Measurements from ENCODE around the gene KY. TPM values are rescaled to one million over a fixed set of nuclear protein-coding genes. Genes with fewer than 3 reads are reported as not detected.
A peak's percentile ranks its signal among the peaks of the same experiment; 100 is the strongest.

The KY gene
- total and polyA plus RNA-seq, 9 donors, result 34.2 to 81.8 (median 51.1) TPM

- 82% methylated on average over 3 of the region's 5 CpGs for WGBS (ENCODE audit: insufficient coverage)
- DNase-seq, result no peak
- H3K36me3 ChIP-seq (ENCODE audit: control insufficient read depth, insufficient read depth, low read length), result no peaks in the 10 kb centered on the region
- H3K4me1 ChIP-seq (ENCODE audit: control insufficient read depth, insufficient read depth, low read length), result peaks cover 37% of the 10 kb centered on the region
- no peaks in the 10 kb centered on the region for H3K9me3 ChIP-seq (replicated peaks; ENCODE audit: control insufficient read depth, low read depth, low read length)
- no peaks in the 10 kb centered on the region for H3K27me3 ChIP-seq (ENCODE audit: control insufficient read depth, insufficient read depth, low read length)
- H3K4me3 ChIP-seq (ENCODE audit: low read length), result no peak overlapping the region
- H3K27ac ChIP-seq (ENCODE audit: low read length), result no peak overlapping the region
Observed at GRCh38 chr3:134660046-134660441, 9.2 kb upstream of the KY start.

- Histone ChIP-seq H3K4me1 (ENCODE audit: control insufficient read depth, insufficient read depth, low read length) (peaks cover 32% of the 10 kb centered on the region), H3K27me3 (ENCODE audit: control insufficient read depth, insufficient read depth, low read length) (no peaks in the 10 kb centered on the region), H3K9me3 (replicated peaks; ENCODE audit: control insufficient read depth, low read depth, low read length) (no peaks in the 10 kb centered on the region), H3K36me3 (ENCODE audit: control insufficient read depth, insufficient read depth, low read length) (no peaks in the 10 kb centered on the region), H3K27ac (ENCODE audit: low read length) (no peak overlapping the region), H3K4me3 (ENCODE audit: low read length) (no peak overlapping the region)
- 60% methylated on average over 9 of the region's 15 CpGs for WGBS (ENCODE audit: insufficient coverage)
- DNase-seq, result no peak
Observed at GRCh38 chr3:134659391-134660045, 8.7 kb upstream of the KY start.

GRCh38 chr3:134658555-134658954 lies 7.7 kb upstream of the KY start:
- no peak overlapping the region for H3K4me3 ChIP-seq (ENCODE audit: low read length)
- H3K36me3 ChIP-seq (ENCODE audit: control insufficient read depth, insufficient read depth, low read length), result no peaks in the 10 kb centered on the region
- no peak for DNase-seq
- no peak overlapping the region for H3K27ac ChIP-seq (ENCODE audit: low read length)
- H3K9me3 ChIP-seq (replicated peaks; ENCODE audit: control insufficient read depth, low read depth, low read length), result no peaks in the 10 kb centered on the region
- H3K27me3 ChIP-seq (ENCODE audit: control insufficient read depth, insufficient read depth, low read length), result no peaks in the 10 kb centered on the region
- 77% methylated on average over 3 of the region's 5 CpGs for WGBS (ENCODE audit: insufficient coverage)
- peaks cover 23% of the 10 kb centered on the region for H3K4me1 ChIP-seq (ENCODE audit: control insufficient read depth, insufficient read depth, low read length)

- DNase-seq, result no peak
- Histone ChIP-seq H3K4me3 (ENCODE audit: low read length) (no peak overlapping the region), H3K4me1 (ENCODE audit: control insufficient read depth, insufficient read depth, low read length) (peaks cover 21% of the 10 kb centered on the region), H3K9me3 (replicated peaks; ENCODE audit: control insufficient read depth, low read depth, low read length) (no peaks in the 10 kb centered on the region), H3K27ac (ENCODE audit: low read length) (no peak overlapping the region), H3K36me3 (ENCODE audit: control insufficient read depth, insufficient read depth, low read length) (no peaks in the 10 kb centered on the region), H3K27me3 (ENCODE audit: control insufficient read depth, insufficient read depth, low read length) (peaks cover 7% of the 10 kb centered on the region)
- WGBS (ENCODE audit: insufficient coverage), result 73% methylated on average over 5 of the region's 7 CpGs
Observed at GRCh38 chr3:134656211-134656800, 5.5 kb upstream of the KY start.

- Histone ChIP-seq H3K27me3 (ENCODE audit: control insufficient read depth, insufficient read depth, low read length) (peaks cover 13% of the 10 kb centered on the region), H3K4me3 (ENCODE audit: low read length) (no peak overlapping the region), H3K9me3 (replicated peaks; ENCODE audit: control insufficient read depth, low read depth, low read length) (no peaks in the 10 kb centered on the region), H3K4me1 (ENCODE audit: control insufficient read depth, insufficient read depth, low read length) (peaks cover 24% of the 10 kb centered on the region), H3K27ac (ENCODE audit: low read length) (no peak overlapping the region), H3K36me3 (ENCODE audit: control insufficient read depth, insufficient read depth, low read length) (no peaks in the 10 kb centered on the region)
- DNase-seq, result no peak
- 91% methylated on average over 4 of the region's 4 CpGs for WGBS (ENCODE audit: insufficient coverage)
Observed at GRCh38 chr3:134655706-134656105, 4.9 kb upstream of the KY start.

GRCh38 chr3:134654031-134654430 lies 3.2 kb upstream of the KY start:
- no peak overlapping the region for H3K27ac ChIP-seq (ENCODE audit: low read length)
- H3K27me3 ChIP-seq (ENCODE audit: control insufficient read depth, insufficient read depth, low read length), result peaks cover 25% of the 10 kb centered on the region
- WGBS (ENCODE audit: insufficient coverage), result no CpG with 5 or more reads among the region's 1 CpG
- H3K4me3 ChIP-seq (ENCODE audit: low read length), result no peak overlapping the region
- H3K4me1 ChIP-seq (ENCODE audit: control insufficient read depth, insufficient read depth, low read length), result peaks cover 25% of the 10 kb centered on the region
- no peaks in the 10 kb centered on the region for H3K9me3 ChIP-seq (replicated peaks; ENCODE audit: control insufficient read depth, low read depth, low read length)
- DNase-seq, result no peak
- no peaks in the 10 kb centered on the region for H3K36me3 ChIP-seq (ENCODE audit: control insufficient read depth, insufficient read depth, low read length)

DNA sequence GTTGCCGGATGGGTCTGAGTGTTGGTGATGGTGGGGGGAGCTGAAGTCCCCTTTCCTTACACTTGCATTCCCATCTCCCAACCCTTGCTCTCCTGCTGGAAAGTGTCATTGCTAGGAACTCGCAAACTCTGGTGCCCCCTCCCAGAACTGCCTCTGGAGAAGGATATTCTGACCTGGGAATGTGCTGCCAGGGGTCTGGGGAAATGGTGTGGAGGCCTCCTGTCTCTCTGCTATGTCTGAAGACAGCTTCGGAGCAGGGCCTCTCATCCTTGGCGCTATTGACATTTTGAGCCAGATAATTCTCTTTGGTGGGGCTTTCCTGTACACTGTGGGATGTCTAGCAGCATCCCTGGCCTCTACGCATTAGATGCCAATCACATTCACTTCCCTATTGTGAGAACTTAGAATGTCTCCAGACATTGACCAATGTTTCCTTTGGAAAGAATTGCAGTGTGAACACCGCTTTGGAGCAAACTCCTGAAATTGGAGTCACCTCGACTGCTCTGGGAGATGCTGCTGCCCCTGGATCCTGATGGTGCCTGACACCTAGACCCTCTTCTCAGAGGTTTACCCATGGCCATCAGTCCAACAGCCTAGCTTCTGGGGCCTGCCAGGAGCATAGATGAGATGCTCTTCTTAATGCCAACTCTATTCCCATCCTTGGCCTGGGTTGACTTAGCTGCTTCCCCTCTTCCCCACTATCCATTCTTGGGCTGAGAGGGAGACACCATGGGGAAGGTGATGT lies 2.2 kb upstream of the KY start:
- no peak for DNase-seq
- Histone ChIP-seq H3K27ac (ENCODE audit: low read length) (no peak overlapping the region), H3K9me3 (replicated peaks; ENCODE audit: control insufficient read depth, low read depth, low read length) (no peaks in the 10 kb centered on the region), H3K4me3 (ENCODE audit: low read length) (no peak overlapping the region), H3K36me3 (ENCODE audit: control insufficient read depth, insufficient read depth, low read length) (peaks cover 2% of the 10 kb centered on the region), H3K4me1 (ENCODE audit: control insufficient read depth, insufficient read depth, low read length) (peaks cover 32% of the 10 kb centered on the region), H3K27me3 (ENCODE audit: control insufficient read depth, insufficient read depth, low read length) (peaks cover 25% of the 10 kb centered on the region)
- 87% methylated on average over 4 of the region's 7 CpGs for WGBS (ENCODE audit: insufficient coverage)

- no peak for DNase-seq
- Histone ChIP-seq H3K9me3 (replicated peaks; ENCODE audit: control insufficient read depth, low read depth, low read length) (no peaks in the 10 kb centered on the region), H3K4me1 (ENCODE audit: control insufficient read depth, insufficient read depth, low read length) (peaks cover 32% of the 10 kb centered on the region), H3K36me3 (ENCODE audit: control insufficient read depth, insufficient read depth, low read length) (peaks cover 2% of the 10 kb centered on the region), H3K27ac (ENCODE audit: low read length) (no peak overlapping the region), H3K27me3 (ENCODE audit: control insufficient read depth, insufficient read depth, low read length) (peaks cover 25% of the 10 kb centered on the region), H3K4me3 (ENCODE audit: low read length) (no peak overlapping the region)
- WGBS (ENCODE audit: insufficient coverage), result no CpG with 5 or more reads among the region's 7 CpGs
Observed at GRCh38 chr3:134652409-134652831, 1.6 kb upstream of the KY start.

DNA sequence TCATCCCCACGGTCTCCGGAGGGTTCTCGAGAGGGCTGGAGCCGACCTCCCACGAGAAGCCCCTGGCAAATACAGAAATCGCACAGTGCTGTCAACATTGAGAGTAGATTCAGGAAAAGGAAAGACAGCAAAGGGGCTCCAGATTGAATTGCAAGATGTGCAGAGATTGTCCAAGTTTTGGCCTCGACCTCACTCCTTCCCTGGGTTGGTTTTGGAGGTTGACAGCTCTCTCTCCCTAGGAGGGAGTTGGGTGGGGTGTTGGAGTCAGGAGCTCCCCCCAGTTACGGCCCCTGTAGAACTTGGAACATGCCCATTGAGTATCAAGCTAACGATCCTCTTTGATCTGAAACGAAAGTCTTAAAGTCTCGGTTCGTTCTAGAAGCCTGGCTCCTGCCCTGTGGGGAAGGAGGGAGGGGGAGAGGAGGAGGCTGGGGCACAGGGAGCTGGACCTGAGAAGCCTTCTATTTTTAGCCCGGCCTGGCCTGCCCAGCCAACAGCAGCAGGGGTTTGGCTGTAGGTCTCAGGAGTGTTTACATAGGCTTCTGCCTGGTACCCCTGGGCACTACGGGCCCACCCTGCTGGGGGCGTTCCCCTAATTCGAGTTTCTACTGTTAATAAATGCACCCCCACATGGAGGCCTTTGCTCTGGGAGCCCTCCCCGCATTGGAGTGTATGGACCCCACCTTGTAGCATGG lies 672 bp upstream of the KY start:
- Histone ChIP-seq H3K27ac (ENCODE audit: low read length) (peak overlapping the region; percentile 72), H3K36me3 (ENCODE audit: control insufficient read depth, insufficient read depth, low read length) (peaks cover 3% of the 10 kb centered on the region), H3K27me3 (ENCODE audit: control insufficient read depth, insufficient read depth, low read length) (peaks cover 25% of the 10 kb centered on the region), H3K9me3 (replicated peaks; ENCODE audit: control insufficient read depth, low read depth, low read length) (no peaks in the 10 kb centered on the region), H3K4me3 (ENCODE audit: low read length) (peak overlapping the region; percentile 52), H3K4me1 (ENCODE audit: control insufficient read depth, insufficient read depth, low read length) (peaks cover 39% of the 10 kb centered on the region)
- DNase-seq, result peak; percentile 77
- 8% methylated on average over 13 of the region's 17 CpGs for WGBS (ENCODE audit: insufficient coverage)
